Dermis blood vessel endothelial cell (primary cell): Measurements from ENCODE around the gene SAFB2. TPM values are rescaled to one million over a fixed set of nuclear protein-coding genes. Genes with fewer than 3 reads are reported as not detected.
A peak's percentile ranks its signal among the peaks of the same experiment; 100 is the strongest.
"Not testable (repeated sequence)": the region's sequence is repeated elsewhere in the genome, so short reads cannot be mapped to it uniquely, and the experiment has no call there.

Experiments
- DNase-seq: peaks from one replicate; pipeline ENCODE4 v3.0.0; 2010
- total RNA-seq: library from RNA; depleted of rRNA; stranded (reverse); fragments of >200 nt; gene quantifications from 2 replicates; pipeline ENCODE4 v1.2.3, GENCODE V29; 2014

Gene SAFB2
- total RNA-seq, 1 donor from 2014 or later, result 47.5 TPM

- no peak for DNase-seq
These were observed 9.7 kb upstream of the SAFB2 start for GRCh38 chr19:5632241-5632612.

GRCh38 chr19:5631567-5632240 lies 9.1 kb upstream of the SAFB2 start:
- no peak for DNase-seq

DNA sequence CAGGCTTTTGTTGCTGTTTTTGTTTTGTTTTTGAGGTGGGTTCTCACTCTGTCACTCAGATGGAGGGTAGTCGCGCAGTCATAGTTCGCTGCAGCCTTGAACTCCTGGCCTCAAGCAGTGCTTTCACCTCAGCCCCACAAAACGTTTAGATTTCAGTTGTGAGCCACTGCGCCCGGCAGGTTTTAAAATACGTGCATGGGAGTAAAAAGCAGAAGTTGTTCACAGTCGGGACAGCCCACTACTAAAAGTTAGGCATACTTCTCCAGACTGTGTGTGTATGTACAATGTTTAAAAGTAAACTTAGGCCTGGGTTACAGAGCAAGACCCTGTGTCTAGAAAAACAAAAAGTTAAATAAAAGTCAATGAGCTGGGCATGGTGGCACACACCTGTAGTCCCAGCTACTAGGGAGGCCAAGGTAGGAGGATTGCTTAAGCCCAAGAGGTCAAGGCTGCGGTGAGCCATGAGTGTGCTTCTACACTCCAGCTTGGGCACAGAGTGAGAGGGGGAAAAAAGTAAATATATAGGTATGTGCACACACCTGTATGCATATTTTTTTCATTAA lies 6.4 kb upstream of the SAFB2 start:
- DNase-seq, result no peak

DNA sequence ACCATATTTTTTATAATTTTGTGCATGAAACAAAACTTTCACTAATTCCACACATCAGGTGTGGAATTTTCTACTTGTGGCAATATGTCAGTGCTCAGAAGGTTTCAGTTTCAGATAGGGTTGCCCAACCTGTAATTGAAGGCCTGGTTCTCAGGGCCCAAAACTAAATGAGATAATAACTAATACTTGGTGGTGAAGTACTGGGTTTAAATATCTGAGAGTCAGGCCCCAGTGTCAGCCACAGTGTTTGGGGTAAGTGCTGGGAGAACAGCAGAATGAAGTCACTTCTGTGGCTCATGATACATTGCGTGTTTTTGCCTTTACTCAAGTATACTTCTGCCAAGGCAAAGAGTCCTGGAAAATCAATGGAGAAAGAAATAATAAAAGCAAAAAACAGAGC lies 5.9 kb upstream of the SAFB2 start:
- DNase-seq, result no peak

GRCh38 chr19:5627395-5627904 lies 4.9 kb upstream of the SAFB2 start:
- no peak for DNase-seq

GRCh38 chr19:5625641-5626040 lies 3.1 kb upstream of the SAFB2 start:
- DNase-seq, result no peak

GRCh38 chr19:5624741-5625278 lies 2.2 kb upstream of the SAFB2 start:
- DNase-seq, result peak; percentile 10

- DNase-seq, result peak; percentile 61
These were observed 1.6 kb upstream of the SAFB2 start for GRCh38 chr19:5624018-5624663.

DNA sequence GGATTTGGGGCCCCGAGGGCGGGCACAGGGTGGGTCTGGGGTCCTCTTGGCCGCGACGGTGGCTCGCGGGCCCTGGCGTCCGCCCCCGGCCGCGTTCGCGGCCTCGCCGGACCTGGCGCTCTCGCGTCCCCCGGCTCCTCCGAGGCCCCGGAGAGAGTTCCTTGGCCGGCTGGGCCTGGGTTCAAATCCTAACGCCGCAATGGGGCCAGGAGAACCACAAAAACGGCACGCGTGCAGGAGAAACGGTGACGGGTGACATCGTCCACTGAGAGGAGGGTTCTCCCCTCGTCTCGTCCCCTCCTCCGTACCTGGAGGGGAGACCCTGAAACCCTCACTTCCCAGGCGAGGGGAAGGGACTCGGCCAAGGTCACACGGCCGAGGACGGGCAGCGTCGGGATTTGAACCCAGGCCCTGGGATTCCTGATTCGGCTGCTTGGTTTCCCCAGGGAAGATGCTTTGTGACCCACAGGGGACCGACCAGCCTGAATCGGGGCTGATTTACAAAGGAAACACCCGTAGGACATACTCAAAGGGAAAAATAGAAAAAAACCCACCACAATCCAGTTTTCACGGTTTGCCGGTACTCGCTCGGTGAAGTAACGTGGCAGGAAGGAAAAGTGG lies 931 bp upstream of the SAFB2 start:
- peak; percentile 21 for DNase-seq

DNA sequence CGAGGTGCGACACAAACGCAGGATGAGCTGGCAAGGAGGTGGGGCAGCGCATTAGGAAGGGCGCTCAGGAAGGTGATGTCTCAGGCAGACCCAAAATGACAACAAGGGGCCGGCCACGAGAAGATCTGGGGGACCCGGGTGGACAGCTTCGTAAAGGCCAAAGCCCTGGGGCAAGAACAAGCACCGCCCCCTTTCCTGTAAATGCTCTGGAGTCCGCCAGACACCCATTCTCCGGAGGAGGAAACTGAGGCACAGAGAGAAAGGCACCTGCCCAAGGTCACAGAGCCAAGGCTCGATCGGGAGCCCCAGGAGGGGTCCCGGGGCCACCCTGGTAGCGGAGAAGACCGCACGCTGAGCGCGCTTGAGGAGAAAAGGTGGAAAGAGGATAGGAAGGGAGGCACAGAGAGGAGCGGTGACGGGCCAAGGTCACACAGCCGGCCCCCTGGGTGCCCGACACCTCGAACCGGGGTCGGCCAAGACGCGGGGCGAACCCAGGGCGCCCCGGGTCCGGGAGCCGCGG lies 571 bp downstream of the SAFB2 start:
- no peak for DNase-seq

- peak; percentile 20 for DNase-seq
These were observed 1.1 kb downstream of the SAFB2 start for GRCh38 chr19:5621311-5621944.

GRCh38 chr19:5619946-5620345 lies 2.6 kb downstream of the SAFB2 start:
- no peak for DNase-seq

DNA sequence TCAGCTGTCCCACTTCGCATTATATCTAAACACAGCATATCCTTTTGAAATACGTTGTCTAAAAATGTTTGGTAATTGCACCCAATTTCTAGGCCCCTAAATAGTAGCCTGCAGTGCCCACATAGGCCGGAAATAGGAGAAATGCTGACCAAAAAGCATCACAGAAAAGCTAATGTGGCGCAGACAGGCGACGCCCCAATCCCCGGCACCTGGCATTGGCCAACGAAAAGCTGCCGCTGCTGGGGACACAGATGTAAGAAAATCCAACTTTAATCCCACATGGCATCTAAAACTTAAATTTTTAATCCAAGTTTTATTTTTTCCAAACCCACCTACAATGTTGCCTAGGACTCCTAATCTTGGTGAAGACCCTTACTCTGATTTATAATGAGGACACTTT lies 4.0 kb downstream of the SAFB2 start:
- no peak for DNase-seq

- no peak for DNase-seq
These were observed 5.5 kb downstream of the SAFB2 start for GRCh38 chr19:5617080-5617479.

DNA sequence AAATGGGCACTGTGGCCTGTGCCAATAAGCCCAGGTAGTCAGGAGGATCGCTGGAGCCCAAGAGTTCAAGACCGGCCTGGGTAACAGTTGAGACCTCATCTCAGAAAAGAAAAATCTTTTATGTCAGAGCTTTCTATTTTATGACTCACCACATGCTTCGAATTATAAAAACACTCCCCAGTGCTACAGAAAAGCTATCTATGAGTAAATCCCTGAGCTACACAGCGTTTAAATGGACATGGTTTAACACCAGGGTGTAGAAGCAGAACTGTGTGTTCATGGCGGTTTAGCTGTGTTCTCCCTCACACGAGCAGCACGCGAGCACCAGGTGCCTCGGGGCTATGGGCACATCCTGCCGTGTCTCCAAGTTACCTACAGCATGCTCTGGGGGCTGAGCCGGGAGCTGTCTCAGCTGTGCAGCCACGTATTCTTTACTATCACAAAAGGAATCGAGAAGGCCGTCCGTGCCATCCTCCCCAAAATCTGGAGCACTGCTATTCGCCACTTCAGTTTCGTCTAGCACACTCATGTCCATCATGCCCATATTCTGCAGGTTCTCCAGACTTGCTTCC lies 6.7 kb downstream of the SAFB2 start:
- no peak for DNase-seq

DNA sequence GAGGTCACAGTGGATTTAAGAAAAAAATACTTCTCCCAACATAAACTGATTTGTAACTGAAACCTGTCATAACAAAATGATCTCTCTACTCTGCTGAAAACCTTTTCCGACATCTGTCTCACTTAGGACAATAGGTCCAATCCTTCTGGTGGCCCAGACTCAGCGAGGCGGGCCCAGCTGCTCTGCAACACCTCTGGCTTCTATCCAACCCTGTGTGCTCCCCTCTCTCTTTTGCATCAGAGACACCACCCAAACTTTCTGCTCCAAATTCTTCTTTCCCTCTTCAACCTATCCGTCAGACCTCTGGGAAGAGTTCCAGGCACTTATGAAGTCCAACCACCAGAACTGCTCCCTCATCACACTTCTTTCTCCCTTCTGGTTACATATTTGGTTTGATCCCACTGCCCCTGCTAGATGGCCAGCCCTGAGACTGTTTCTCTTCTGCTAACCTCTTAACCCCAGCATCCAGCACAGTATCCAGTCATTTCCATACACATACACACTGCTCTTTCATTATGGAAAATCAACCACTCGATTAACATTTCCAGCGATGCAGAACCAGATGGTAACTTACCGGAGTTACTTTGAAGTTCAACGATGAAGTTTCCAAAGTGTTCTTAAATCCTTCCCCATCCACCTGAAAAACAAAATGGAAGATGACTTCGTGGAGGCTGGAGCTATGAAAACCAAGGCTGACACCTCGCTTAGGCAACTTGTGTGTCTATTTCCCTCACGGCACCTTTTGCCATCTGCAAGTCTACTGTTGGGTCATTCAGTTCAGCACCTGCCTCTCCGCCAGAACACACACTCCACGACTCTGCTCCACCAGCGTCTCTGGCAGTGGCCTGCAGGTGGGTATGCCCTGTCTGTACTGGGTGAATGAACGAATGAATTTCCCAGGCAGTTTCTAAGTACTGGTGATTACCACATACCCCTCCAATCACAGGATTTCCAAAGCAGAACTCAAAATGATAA lies 9.4 kb downstream of the SAFB2 start:
- DNase-seq, result no peak

DNA sequence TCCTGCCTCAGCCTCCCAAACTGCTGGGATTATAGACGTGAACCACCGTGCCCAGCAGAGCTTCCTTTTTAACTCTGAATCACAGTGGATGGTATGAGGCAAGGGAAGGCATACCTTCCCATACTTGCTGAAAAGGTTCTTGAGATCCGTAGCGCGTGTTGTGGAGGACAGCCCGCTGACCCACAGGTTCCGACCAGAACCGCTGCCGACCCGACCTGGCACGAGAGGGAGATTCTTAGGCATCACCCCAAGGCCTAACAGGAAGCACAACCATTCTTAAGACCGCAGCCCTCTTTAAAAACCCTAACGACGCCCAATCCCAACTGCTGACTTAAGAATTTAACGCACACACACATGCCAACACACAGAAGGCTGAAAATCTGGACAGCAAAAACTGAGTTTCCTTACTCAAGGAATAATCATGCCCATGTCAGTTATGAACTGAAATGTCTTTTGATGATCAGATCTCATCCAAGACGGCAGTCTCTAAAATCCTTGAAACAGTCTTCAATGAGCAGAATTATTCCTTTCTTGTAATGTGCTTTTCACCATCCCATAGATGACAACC lies 12.6 kb downstream of the SAFB2 start:
- DNase-seq, result no peak

DNA sequence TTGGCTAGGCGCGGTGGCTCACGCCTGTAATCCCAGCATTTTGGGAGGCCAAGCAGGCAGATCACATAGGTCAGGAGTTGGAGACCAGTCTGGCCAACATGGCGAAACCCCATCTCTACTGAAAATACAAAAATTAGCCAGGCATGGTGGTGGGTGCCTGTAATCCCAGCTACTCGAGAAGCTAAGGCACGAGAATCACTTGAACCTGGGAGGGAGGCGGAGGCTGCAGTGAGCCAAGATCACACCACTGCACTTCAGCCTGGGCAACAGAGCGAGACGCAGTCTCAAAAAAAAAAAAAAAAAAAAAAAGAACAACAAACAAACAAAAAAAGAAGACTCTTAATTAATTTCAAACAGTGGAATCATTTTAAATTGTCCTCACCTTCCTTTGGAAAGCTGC lies 13.8 kb downstream of the SAFB2 start:
- DNase-seq, result not testable (repeated sequence)

DNA sequence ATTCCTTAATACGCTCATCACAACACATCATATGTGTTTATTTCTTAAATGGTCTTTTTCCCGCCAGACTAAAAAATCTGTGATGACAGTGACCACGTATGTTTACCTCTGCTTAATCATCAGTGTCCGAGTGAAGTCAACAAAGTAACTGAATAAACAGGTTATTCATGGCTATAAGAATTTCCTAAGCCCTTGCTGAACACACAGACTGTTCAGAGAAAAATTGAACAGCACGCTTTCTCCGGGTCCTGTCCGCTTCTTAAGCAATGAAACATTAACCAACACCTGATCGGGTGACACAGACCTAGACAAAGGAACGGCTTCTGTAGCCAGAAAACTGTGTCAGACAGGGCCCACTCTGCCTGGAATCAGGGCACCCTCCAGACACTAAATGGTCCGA lies 14.3 kb downstream of the SAFB2 start:
- DNase-seq, result no peak
